Right lobe of liver (tissue), 6 donors: Measurements from ENCODE around the gene ANO9. TPM values are rescaled to one million over a fixed set of nuclear protein-coding genes. Genes with fewer than 3 reads are reported as not detected.

ENCODE experiments used
- ATAC-seq, 4 donors: fragments of 200-7000 bp; cut with Tn5 transposase; one replicate each; pipeline ENCODE4 v1.9.1; 2020; ENCODE audit warnings: mild to moderate bottlenecking in 4 of 4, moderate library complexity in 4 of 4
- DNase-seq, 3 donors: peaks; one replicate each; pipeline ENCODE4 v3.0.0-alpha.2; 2020
- H3K27ac ChIP-seq, 3 donors: fragments of 200-600 bp; one replicate each; pipeline ENCODE4 v1.8.0; 2022
- H3K27me3 ChIP-seq, 2 donors: fragments of 200-600 bp; one replicate each; pipeline ENCODE4 v1.8.0; 2022
- H3K36me3 ChIP-seq, 4 donors: fragments of 200-600 bp; sonication (generic) in 1 of 4; one replicate each; pipeline versions ENCODE4 v1.5.1 to v1.8.0; 2017 to 2022; ENCODE audit warnings: control low read depth in 1 of 4
- H3K4me1 ChIP-seq, 4 donors: fragments of 200-600 bp; sonication (generic) in 1 of 4; one replicate each; pipeline versions ENCODE4 v1.5.1 to v1.8.0; 2017 to 2022; ENCODE audit warnings: control low read depth in 1 of 4
- H3K4me3 ChIP-seq, 3 donors: fragments of 200-600 bp; one replicate each; pipeline ENCODE4 v1.8.0; 2022
- H3K9me3 ChIP-seq, 4 donors: fragments of 200-600 bp; sonication (generic) in 1 of 4; one replicate each; pipeline versions ENCODE4 v1.5.1 to v1.8.0; 2017 to 2022; ENCODE audit warnings: control low read depth in 1 of 4
- POLR2A ChIP-seq: fragments of 450-650 bp; IDR thresholded peaks from one replicate; pipeline ENCODE4 v1.6.1; 2017; ENCODE audit warnings: antibody characterized with exemption, mild to moderate bottlenecking
- WGBS: methylation state at CpG from one replicate; pipeline ENCODE4 v1.1.6; 2018; ENCODE audit warnings: low coverage, low lambda C conversion rate; ENCODE audit not compliant: insufficient coverage; ENCODE audit errors: missing lambda C conversion rate; 5-methylcytosine and 5-hydroxymethylcytosine counted together
- intact Hi-C, 2 donors: fragments of 100-400 bp; cut with DNase I; formaldehyde crosslinking; loops; one replicate each; pipeline versions ENCODE4 v1.11.2 to v1.14.1; 2022
- total RNA-seq, 6 experiments: library from RNA; depleted of rRNA in 2 of 6; stranded (reverse); fragments of >200 nt in 2 of 6; fragmentation: NEBNext Ultra II Directional in 3 of 6; extraction: Animal tissue kit (Norgen Biotek cat#: 25700) in 3 of 6; gene quantifications; one replicate each; pipeline versions ENCODE4 v1.1.0 to v1.2.4, GENCODE V29; 2016 to 2023
- TF ChIP-seq, protein P1 (sequence below), 4 donors: fragments of 200-600 bp in 3 of 4; fragments of 450-650 bp in 1 of 4; IDR thresholded peaks; one replicate each; pipeline versions ENCODE4 v1.5.1 to v1.8.0; 2016 to 2022; ENCODE audit warnings: antibody characterized with exemption in 4 of 4, mild to moderate bottlenecking in 2 of 4
- donor health status: DM: no; HTN: yes; CAD: no.
- donor health status: DM: no; HTN: no; CAD: no.
- donor health status: DM: no; HTN: no; CAD: no.
- donor health status: DM: no; HTN: yes; CAD: no.
- donor health status: DM: no; HTN: yes; CAD: no.

ANO9 gene
- total RNA-seq, 6 experiments from 2014 or later: 0.09 to 1.0 (median 0.28) TPM; not detected in 1

DNA sequence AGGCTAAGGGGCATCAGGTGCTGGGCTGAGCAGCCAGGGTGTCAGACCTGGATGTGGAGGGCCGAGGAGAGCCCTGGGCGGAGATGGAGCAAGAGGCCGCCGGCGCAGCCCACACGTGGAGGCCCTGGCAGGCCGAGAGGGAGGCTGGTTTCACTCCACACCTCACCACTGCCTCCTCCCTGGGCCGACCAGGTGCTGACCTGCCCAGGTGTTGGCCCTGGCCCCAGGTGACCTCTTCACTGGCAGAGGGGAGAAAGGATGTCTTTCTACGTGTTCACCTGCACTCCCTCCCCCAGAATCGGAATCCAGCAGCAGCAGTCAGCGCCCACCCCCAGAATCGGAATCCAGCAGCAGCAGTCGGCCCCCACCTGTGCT is 781 bp downstream of the ANO9 start:
- intact Hi-C loops: loop anchor here in 1 of 2 donors (5.0 kb wide), 1 partner anchor 34 kb away; no protein-coding TSS in a partner anchor
- no peaks in the 10 kb centered on the region for H3K9me3 ChIP-seq
- peak in 2 of 3 donors; percentile 40 to 52 for DNase-seq
- TF ChIP-seq, protein P1, sequence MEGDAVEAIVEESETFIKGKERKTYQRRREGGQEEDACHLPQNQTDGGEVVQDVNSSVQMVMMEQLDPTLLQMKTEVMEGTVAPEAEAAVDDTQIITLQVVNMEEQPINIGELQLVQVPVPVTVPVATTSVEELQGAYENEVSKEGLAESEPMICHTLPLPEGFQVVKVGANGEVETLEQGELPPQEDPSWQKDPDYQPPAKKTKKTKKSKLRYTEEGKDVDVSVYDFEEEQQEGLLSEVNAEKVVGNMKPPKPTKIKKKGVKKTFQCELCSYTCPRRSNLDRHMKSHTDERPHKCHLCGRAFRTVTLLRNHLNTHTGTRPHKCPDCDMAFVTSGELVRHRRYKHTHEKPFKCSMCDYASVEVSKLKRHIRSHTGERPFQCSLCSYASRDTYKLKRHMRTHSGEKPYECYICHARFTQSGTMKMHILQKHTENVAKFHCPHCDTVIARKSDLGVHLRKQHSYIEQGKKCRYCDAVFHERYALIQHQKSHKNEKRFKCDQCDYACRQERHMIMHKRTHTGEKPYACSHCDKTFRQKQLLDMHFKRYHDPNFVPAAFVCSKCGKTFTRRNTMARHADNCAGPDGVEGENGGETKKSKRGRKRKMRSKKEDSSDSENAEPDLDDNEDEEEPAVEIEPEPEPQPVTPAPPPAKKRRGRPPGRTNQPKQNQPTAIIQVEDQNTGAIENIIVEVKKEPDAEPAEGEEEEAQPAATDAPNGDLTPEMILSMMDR (IDR thresholded peaks at IDR 0.05): no peak
- TF ChIP-seq POLR2A: no peak
- no peaks in the 10 kb centered on the region for H3K36me3 ChIP-seq
- H3K27ac ChIP-seq: no peak overlapping the region
- H3K4me3 ChIP-seq: no peak overlapping the region
- ATAC-seq: no peak
- 40% methylated on average over 1 of the region's 13 CpGs for WGBS
- no peaks in the 10 kb centered on the region for H3K27me3 ChIP-seq
- peaks cover 0 to 7% (median 0%) of the 10 kb centered on the region in 4 donors for H3K4me1 ChIP-seq

DNA sequence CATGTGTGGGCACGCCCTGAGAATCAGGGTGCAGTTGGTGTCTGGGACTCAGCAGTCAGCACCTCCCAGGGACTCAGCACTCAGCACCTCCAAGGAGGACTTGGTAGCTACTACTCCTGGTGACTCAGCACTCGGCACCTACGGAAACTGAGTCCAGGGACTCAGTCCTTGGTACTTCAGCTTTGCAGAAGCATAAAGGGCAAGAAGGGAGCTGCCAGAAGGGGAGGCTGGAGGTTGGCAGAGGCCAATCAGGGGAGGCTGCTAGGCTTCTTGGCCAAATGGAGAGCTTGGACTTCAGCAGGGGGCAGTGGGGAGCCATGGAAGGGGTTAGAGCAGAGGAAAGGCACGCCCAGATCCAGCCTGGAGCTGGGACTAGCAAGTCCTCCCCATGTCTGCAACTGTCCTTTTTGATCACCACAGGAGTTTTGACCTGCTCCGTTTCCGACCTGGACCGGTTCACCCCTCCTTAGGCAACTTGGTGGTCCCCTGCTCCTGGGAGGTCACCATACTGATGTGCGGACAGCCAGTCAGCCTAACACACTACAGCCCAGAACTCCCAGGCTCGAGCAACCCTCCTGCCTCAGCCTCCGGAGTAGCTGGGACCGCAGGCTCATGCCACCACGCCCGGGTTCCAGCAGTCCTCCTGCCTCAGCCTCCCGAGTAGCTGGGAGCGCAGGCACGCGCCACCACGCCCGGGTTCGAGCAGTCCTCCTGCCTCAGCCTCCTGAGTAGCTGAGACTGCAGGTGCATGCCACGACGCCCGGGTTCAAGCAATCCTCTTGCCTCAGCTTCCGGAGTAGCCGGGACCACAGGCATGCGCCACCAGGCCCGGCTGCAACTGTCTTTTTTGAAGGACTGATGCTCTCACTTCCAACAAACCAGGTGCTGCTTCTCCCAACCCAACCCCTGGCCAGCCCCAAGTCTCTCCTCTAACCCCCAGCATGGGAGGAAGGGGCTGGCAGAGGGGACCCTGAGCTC is 1.5 kb downstream of the ANO9 start:
- ATAC-seq (peak; percentile 13 to 42 (median 33)), DNase-seq (peak in 1 of 3 donors; percentile 44)
- H3K27ac ChIP-seq: no peak overlapping the region
- intact Hi-C loops: loop anchor here in 1 of 2 donors (5.0 kb wide), 1 partner anchor 33 kb away; no protein-coding TSS in a partner anchor
- 88% methylated on average over 2 of the region's 27 CpGs for WGBS
- peaks cover 0 to under 1% (median 0%) of the 10 kb centered on the region in 4 donors for H3K4me1 ChIP-seq
- H3K27me3 ChIP-seq: no peaks in the 10 kb centered on the region
- TF ChIP-seq, protein P1 (IDR thresholded peaks at IDR 0.05): no peak
- TF ChIP-seq POLR2A: no peak
- no peaks in the 10 kb centered on the region for H3K36me3 ChIP-seq
- no peak overlapping the region for H3K4me3 ChIP-seq
- H3K9me3 ChIP-seq: no peaks in the 10 kb centered on the region

DNA sequence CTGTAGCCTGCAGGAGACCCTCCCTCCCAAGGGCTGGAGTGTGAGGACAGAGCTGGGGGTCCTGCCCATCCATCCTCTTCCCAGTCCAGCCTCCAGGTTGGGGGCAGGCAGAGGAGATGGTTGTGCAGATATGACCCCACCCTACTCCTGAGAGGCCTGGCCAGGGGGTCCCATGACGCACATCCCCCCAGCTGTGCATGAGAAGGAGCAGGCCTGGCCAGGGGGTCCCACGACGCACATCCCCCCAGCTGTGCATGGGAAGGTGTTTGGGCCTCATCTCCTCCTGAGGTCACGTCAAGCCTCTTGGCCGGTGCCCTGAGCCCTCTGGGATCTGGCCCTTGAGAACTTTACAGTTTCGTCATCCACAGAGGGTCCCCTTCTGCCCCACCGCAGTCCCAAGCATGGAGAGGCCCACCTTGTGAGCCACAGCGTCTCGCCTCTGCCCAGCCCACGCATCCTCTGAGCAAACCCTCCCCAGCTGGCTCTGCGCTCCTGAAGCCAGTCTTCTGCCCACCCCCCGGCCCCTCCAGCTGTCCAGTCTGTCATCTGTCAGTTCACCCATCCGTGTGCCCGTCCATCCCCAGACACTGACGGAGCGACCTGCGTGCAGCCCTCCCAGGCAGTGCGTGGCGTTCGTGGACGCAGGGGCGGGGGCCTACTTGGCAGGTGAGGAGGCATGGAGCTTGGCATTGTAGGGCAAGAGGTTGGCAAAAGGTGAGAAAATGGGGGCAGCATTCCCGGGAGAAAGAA is 2.3 kb downstream of the ANO9 start:
- Histone ChIP-seq H3K27ac (no peak overlapping the region), H3K36me3 (no peaks in the 10 kb centered on the region), H3K4me1 (no peaks in the 10 kb centered on the region), H3K4me3 (no peak overlapping the region), H3K27me3 (no peaks in the 10 kb centered on the region), H3K9me3 (no peaks in the 10 kb centered on the region)
- TF ChIP-seq POLR2A: no peak
- TF ChIP-seq, protein P1 (IDR thresholded peaks at IDR 0.05): no peak
- WGBS: 79% methylated on average over 14 of the region's 23 CpGs
- DNase-seq (peak in 1 of 3 donors; percentile 43), ATAC-seq (no peak)
- intact Hi-C loops: loop anchor here in 1 of 2 donors (5.0 kb wide), 1 partner anchor 32 kb away; no protein-coding TSS in a partner anchor

DNA sequence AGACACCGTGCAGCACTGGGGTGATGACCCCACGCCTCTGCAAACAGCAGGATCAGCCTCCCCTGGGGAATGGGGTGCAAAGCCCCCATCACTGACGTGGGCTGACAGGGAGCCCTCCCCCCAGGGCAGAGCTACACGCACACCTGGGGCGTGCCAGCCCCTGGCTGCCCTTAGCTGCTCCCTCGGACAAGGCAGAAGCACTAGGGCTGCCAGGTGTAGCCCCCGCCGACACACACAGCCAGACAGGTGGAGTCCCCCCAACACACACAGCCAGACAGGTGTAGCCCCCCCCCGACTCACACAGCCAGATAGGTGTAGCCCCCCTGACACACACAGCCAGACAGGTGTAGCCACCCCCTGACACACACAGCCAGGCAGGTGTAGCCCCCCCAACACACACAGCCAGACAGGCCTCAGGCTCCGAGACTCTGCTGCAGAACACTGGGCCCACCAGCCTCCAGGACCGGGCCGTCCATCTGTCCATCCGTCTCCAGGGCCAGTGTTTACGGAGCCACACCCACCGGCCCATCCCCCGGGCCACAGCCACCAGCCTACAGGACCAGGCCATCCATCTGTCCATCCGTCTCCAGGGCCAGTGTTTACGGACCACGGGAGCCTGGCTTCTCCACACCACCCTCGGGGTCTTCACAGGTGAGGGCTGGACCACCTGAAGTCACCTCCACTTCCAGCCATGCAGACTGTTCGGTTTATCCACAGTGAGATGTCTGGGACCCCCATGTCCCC is 3.5 kb downstream of the ANO9 start:
- 76% methylated on average over 4 of the region's 21 CpGs for WGBS
- ATAC-seq: no peak

More for the DNA sequence above, 3.5 kb downstream of the ANO9 start:
- Histone ChIP-seq H3K9me3 (no peaks in the 10 kb centered on the region), H3K4me3 (no peak overlapping the region), H3K36me3 (no peaks in the 10 kb centered on the region), H3K27ac (no peak overlapping the region), H3K27me3 (no peaks in the 10 kb centered on the region), H3K4me1 (no peaks in the 10 kb centered on the region)
- no peak for TF ChIP-seq POLR2A
- TF ChIP-seq, protein P1 (IDR thresholded peaks at IDR 0.05): no peak
- intact Hi-C loops: no loop called here
- DNase-seq: no peak
